PFSK-1 (cell line): Measurements from ENCODE around the gene TAF5L.

ENCODE experiments used
- FOXP2 ChIP-seq: optimal IDR thresholded peaks from 2 replicates; pipeline ENCODE3; 2011; ENCODE audit warnings: borderline replicate concordance, control low read depth, inconsistent platforms; ENCODE audit not compliant: insufficient read depth; ENCODE audit errors: extremely low read length, extremely low read depth
- POLR2AphosphoS5 ChIP-seq: IDR thresholded peaks from 2 replicates; pipeline ENCODE4 v1.6.1; 2012; ENCODE audit warnings: low read depth, mild to moderate bottlenecking, control low read depth, low read length, moderate library complexity
- SIN3A ChIP-seq: IDR thresholded peaks from 2 replicates; pipeline ENCODE4 v1.6.1; 2012; ENCODE audit warnings: mild to moderate bottlenecking, low read length, moderate library complexity, borderline replicate concordance; ENCODE audit not compliant: insufficient read depth
- TAF1 ChIP-seq: IDR thresholded peaks from 2 replicates; pipeline ENCODE4 v1.6.1; 2012; ENCODE audit warnings: low read length, control low read depth, borderline replicate concordance; ENCODE audit not compliant: insufficient read depth
- TF ChIP-seq, protein P1 (sequence below), 2 experiments: IDR thresholded peaks; 2 replicates each; pipeline versions ENCODE4 v1.6.1 to v1.8.0; 2011 to 2012; ENCODE audit warnings: low read depth in 2 of 2, low read length in 2 of 2, control low read depth in 1 of 2, inconsistent platforms in 1 of 2, mild to moderate bottlenecking in 1 of 2, moderate library complexity in 1 of 2; ENCODE audit not compliant: insufficient read depth in 1 of 2

The TAF5L gene

DNA sequence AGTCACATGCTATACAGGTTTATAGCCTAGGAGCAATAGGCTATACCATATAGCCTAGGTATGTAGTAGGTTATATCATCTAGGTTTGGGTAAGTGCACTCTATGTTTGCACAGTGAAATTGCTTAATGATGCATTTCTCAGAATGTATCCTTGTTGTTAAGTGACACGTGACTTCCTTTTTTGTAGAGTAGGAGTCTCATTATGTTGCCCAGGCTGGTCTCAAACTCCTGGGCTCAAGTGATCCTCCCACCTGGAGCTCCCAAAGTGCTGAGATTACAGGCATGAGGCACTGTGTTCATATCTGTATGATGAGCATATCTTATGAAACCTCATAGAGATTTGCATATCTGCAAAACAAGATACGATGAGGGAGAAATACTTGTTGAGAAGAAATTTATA lies 53.6 kb downstream of the TAF5L start:
- no peak for TF ChIP-seq SIN3A
- TF ChIP-seq, protein P1, sequence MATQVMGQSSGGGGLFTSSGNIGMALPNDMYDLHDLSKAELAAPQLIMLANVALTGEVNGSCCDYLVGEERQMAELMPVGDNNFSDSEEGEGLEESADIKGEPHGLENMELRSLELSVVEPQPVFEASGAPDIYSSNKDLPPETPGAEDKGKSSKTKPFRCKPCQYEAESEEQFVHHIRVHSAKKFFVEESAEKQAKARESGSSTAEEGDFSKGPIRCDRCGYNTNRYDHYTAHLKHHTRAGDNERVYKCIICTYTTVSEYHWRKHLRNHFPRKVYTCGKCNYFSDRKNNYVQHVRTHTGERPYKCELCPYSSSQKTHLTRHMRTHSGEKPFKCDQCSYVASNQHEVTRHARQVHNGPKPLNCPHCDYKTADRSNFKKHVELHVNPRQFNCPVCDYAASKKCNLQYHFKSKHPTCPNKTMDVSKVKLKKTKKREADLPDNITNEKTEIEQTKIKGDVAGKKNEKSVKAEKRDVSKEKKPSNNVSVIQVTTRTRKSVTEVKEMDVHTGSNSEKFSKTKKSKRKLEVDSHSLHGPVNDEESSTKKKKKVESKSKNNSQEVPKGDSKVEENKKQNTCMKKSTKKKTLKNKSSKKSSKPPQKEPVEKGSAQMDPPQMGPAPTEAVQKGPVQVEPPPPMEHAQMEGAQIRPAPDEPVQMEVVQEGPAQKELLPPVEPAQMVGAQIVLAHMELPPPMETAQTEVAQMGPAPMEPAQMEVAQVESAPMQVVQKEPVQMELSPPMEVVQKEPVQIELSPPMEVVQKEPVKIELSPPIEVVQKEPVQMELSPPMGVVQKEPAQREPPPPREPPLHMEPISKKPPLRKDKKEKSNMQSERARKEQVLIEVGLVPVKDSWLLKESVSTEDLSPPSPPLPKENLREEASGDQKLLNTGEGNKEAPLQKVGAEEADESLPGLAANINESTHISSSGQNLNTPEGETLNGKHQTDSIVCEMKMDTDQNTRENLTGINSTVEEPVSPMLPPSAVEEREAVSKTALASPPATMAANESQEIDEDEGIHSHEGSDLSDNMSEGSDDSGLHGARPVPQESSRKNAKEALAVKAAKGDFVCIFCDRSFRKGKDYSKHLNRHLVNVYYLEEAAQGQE (IDR thresholded peaks at IDR 0.05; ENCODE audit: insufficient read depth in 1 of 2, low read depth in 2 of 2, low read length in 2 of 2): no peak
- no peak for TF ChIP-seq FOXP2
- TF ChIP-seq TAF1: no peak

DNA sequence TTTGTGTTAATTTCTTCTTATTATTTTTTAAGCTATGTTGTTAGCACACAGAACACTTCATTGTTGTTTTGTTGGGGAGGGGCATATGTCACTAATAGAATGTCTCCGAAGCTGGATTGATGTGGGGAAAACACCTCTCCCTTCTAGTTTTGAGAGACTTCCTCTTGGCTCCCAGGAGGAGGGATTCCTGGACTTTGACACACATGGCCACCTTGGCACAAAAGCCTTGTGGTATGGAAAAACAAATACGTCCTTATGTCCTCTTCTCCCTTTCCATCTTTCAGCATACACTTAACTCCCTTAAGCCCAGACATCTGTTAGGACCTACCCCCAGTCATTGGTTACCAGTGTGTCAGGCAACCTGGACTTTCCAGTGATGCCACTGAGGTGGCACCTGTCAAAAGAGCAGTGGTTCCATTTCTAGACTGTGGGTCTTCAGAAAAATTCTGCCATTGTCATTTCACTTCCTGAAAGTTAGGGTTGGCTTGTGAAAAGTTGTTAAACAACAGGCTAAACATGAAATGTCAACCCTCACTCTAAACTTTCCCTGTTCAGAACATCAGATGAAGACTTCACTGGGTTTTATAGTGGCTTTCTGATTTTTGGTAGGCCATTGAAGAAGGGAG lies 54.9 kb downstream of the TAF5L start:
- TF ChIP-seq FOXP2 (no peak), TAF1 (no peak), POLR2AphosphoS5 (no peak), SIN3A (no peak)
- TF ChIP-seq, protein P1 (IDR thresholded peaks at IDR 0.05; ENCODE audit: insufficient read depth in 1 of 2, low read depth in 2 of 2, low read length in 2 of 2): no peak

DNA sequence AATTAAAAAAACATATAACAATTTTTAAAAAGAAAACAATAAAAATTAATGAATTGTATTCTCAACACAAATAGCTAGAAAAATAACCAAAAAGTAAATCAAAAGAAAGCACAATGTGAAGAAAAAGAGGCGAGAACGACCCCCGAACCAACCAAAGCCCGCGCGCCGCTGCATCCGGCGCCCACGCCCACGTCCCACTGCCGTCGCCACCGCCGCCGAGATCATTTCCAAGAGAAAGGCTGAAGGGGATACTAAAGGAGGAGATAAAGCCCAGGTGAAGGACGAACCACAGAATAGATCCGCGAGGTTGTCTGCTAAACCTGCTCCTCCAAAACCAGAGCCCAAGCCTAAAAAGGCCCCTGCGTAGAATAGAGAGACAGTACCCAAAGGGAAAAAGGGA lies 55.6 kb downstream of the TAF5L start:
- TF ChIP-seq SIN3A: no peak
- TF ChIP-seq TAF1: no peak
- TF ChIP-seq FOXP2: no peak
- TF ChIP-seq, protein P1 (IDR thresholded peaks at IDR 0.05; ENCODE audit: insufficient read depth in 1 of 2, low read depth in 2 of 2, low read length in 2 of 2): no peak
- TF ChIP-seq POLR2AphosphoS5: no peak

DNA sequence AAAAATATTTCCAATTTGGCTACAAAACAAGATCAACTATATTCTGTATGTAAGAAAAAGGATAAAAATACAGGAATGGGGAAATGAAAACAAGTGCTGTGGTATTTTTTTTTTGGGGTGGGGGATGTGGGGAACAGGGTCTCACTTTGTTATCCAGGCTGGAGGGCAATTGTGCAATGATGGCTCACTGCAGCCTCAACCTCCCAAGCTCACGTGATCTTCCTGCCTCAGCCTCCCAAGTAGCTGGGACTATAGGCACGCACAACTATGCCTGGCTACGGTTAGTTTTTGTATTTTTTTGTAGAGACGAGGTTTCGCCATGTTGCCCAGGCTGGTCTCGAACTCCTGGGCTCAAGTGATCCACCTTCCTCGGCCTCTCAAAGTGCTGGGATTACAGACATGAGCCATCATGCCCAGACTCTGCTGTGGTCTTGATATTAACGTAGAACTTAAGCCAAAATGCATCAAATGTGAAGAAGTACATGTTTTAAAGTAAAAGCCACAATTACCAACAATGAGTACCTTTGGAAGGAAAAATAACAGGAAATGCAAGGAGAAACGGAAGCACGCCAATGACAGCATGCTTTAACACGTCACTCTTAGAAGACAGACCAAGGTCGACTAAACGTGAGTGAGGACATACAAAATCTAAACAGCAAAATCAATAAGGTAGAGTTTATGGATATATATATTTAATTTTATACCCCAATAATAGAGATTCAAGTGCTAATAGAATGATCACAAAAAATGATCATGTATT lies 58.6 kb downstream of the TAF5L start:
- TF ChIP-seq TAF1: no peak

DNA sequence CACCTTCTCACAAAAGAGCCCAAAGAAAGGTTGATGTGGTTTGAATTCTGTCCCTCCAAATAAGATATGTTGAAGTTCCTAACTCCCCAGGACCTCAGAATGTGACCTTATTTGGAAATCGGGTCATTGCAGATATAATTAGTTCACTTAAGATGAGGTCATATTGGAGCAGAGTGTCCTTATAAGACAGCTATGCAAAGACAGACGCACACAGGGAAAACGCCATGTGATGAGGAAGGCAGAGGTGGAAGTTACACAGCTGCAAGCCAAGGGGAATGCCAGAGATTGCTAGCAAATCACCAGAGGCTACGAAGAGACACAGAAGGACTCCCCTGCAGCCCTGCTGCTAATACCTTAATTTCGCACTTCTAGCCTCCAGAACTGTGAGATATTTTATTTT lies 62.2 kb downstream of the TAF5L start:
- TF ChIP-seq FOXP2: no peak
- TF ChIP-seq, protein P1 (IDR thresholded peaks at IDR 0.05; ENCODE audit: insufficient read depth in 1 of 2, low read depth in 2 of 2, low read length in 2 of 2): no peak
- TF ChIP-seq SIN3A: no peak
- TF ChIP-seq POLR2AphosphoS5: no peak
- no peak for TF ChIP-seq TAF1
